ENCODE data around the gene GGACT.

DNA sequence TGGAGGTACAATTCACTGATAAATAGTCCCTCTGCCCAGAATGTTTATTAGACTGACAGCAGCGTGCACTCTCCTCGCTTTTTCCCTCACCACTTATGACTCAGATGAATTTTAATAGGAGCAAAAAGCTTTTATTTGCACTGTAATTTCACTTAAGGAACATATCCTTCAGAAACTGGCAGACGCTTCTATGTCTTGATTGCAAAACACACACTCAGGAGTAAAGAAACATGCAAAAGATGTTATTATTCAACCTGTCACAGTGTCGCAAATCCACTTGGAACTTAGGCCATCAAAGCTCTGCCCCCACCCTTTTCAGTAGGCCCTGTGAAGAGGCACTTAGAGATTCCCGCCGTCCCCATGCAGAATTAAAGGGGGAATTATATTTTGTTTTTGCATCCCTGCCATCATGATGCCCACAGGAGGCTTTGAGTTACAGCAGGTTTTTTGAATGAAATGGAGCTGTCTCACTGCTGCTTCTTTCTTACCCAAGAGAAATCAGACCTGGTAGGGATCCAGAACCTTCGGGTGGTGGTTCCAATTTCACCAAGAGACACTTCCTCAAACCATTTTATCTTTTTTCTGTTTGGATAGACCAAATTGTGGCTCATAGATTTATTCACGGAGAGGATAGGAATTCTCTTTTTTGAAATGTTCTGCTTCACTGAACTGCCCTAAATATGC is 74.5 kb downstream of the GGACT start:
- TF ChIP-seq, protein P1, sequence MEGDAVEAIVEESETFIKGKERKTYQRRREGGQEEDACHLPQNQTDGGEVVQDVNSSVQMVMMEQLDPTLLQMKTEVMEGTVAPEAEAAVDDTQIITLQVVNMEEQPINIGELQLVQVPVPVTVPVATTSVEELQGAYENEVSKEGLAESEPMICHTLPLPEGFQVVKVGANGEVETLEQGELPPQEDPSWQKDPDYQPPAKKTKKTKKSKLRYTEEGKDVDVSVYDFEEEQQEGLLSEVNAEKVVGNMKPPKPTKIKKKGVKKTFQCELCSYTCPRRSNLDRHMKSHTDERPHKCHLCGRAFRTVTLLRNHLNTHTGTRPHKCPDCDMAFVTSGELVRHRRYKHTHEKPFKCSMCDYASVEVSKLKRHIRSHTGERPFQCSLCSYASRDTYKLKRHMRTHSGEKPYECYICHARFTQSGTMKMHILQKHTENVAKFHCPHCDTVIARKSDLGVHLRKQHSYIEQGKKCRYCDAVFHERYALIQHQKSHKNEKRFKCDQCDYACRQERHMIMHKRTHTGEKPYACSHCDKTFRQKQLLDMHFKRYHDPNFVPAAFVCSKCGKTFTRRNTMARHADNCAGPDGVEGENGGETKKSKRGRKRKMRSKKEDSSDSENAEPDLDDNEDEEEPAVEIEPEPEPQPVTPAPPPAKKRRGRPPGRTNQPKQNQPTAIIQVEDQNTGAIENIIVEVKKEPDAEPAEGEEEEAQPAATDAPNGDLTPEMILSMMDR (IDR thresholded peaks at IDR 0.05; ENCODE audit: low read length) = no peak
- no peak for TF ChIP-seq EZH2 (optimal IDR thresholded peaks at IDR 0.05; ENCODE audit: low read depth, low read length)

Data from MM.1S (cell line).